ENCODE results near the gene FIGNL2.

The FIGNL2 gene

GRCh38 chr12:51865757-51866270, 17.3 kb upstream of the FIGNL2 start:
- no peak overlapping the region for H3K4me2 ChIP-seq (ENCODE audit: low read length)
- H2AFZ ChIP-seq (ENCODE audit: low read depth, low read length) = no peak overlapping the region
- H3K9me3 ChIP-seq (ENCODE audit: insufficient read depth, low read length) = no peaks in the 10 kb centered on the region
- H3K27ac ChIP-seq (ENCODE audit: low read length) = no peak overlapping the region
- H3K79me2 ChIP-seq (ENCODE audit: low read length) = no peaks in the 10 kb centered on the region
- TF ChIP-seq CTCF (IDR thresholded peaks at IDR 0.05; ENCODE audit: low read depth, low read length) (no peak), EZH2phosphoT487 (IDR thresholded peaks at IDR 0.05; ENCODE audit: low read depth) (no peak)
- no peaks in the 10 kb centered on the region for H4K20me1 ChIP-seq (ENCODE audit: insufficient read depth, low read length)
- H3K4me3 ChIP-seq (ENCODE audit: low read length) = no peak overlapping the region
- H3K36me3 ChIP-seq (replicated peaks; ENCODE audit: low read depth, low read length) = no peaks in the 10 kb centered on the region
- H3K9ac ChIP-seq (ENCODE audit: low read length) = no peak overlapping the region
- H3K4me1 ChIP-seq (ENCODE audit: low read length) = no peaks in the 10 kb centered on the region
- H3K27me3 ChIP-seq (ENCODE audit: low read depth, low read length) = peaks cover 22% of the 10 kb centered on the region

GRCh38 chr12:51864833-51865670, 16.5 kb upstream of the FIGNL2 start:
- H3K27ac ChIP-seq (ENCODE audit: low read length) = no peak overlapping the region
- no peak overlapping the region for H3K4me2 ChIP-seq (ENCODE audit: low read length)
- H3K4me3 ChIP-seq (ENCODE audit: low read length) = no peak overlapping the region
- no peak overlapping the region for H3K9ac ChIP-seq (ENCODE audit: low read length)
- H2AFZ ChIP-seq (ENCODE audit: low read depth, low read length) = no peak overlapping the region
- H3K4me1 ChIP-seq (ENCODE audit: low read length) = no peaks in the 10 kb centered on the region
- peaks cover 15% of the 10 kb centered on the region; the same call in 1 of the 2 replicates for H3K27me3 ChIP-seq (ENCODE audit: low read depth, low read length)
- TF ChIP-seq CTCF (IDR thresholded peaks at IDR 0.05; ENCODE audit: low read depth, low read length) (no peak), EZH2phosphoT487 (IDR thresholded peaks at IDR 0.05; ENCODE audit: low read depth) (no peak)
- H3K36me3 ChIP-seq (replicated peaks; ENCODE audit: low read depth, low read length) = no peaks in the 10 kb centered on the region
- H4K20me1 ChIP-seq (ENCODE audit: insufficient read depth, low read length) = no peaks in the 10 kb centered on the region
- H3K79me2 ChIP-seq (ENCODE audit: low read length) = no peaks in the 10 kb centered on the region
- no peaks in the 10 kb centered on the region for H3K9me3 ChIP-seq (ENCODE audit: insufficient read depth, low read length)

GRCh38 chr12:51863933-51864832, 15.7 kb upstream of the FIGNL2 start:
- no peak overlapping the region for H3K9ac ChIP-seq (ENCODE audit: low read length)
- H3K4me1 ChIP-seq (ENCODE audit: low read length) = no peaks in the 10 kb centered on the region
- H3K27me3 ChIP-seq (ENCODE audit: low read depth, low read length) = peaks cover 15% of the 10 kb centered on the region; the same call in 1 of the 2 replicates
- H3K36me3 ChIP-seq (replicated peaks; ENCODE audit: low read depth, low read length) = no peaks in the 10 kb centered on the region
- H3K4me3 ChIP-seq (ENCODE audit: low read length) = no peak overlapping the region
- no peaks in the 10 kb centered on the region for H4K20me1 ChIP-seq (ENCODE audit: insufficient read depth, low read length)
- no peak overlapping the region for H3K4me2 ChIP-seq (ENCODE audit: low read length)
- H3K79me2 ChIP-seq (ENCODE audit: low read length) = no peaks in the 10 kb centered on the region
- TF ChIP-seq CTCF (IDR thresholded peaks at IDR 0.05; ENCODE audit: low read depth, low read length) (no peak), EZH2phosphoT487 (IDR thresholded peaks at IDR 0.05; ENCODE audit: low read depth) (no peak)
- no peak overlapping the region for H2AFZ ChIP-seq (ENCODE audit: low read depth, low read length)
- H3K27ac ChIP-seq (ENCODE audit: low read length) = no peak overlapping the region
- H3K9me3 ChIP-seq (ENCODE audit: insufficient read depth, low read length) = no peaks in the 10 kb centered on the region
